ENCODE measurements around the gene OTUD4. TPM values are rescaled to one million over a fixed set of nuclear protein-coding genes. Genes with fewer than 3 reads are reported as not detected.

The OTUD4 gene
- total and polyA plus RNA-seq, 4 donors: 5.3 to 27.5 (median 11.6) TPM

- H3K4me1 ChIP-seq (ENCODE audit: control insufficient read depth in 4 of 4, insufficient read depth in 4 of 4, low read length in 3 of 4): no peaks in the 10 kb centered on the region
- DNase-seq (ENCODE audit: low spot score): peak; percentile 39
- no peaks in the 10 kb centered on the region for H3K9me3 ChIP-seq (ENCODE audit: control insufficient read depth in 4 of 4, low read length in 3 of 4)
- H3K27ac ChIP-seq (ENCODE audit: low read depth in 1 of 2, low read length in 2 of 2): no peak overlapping the region
- H3K36me3 ChIP-seq (ENCODE audit: control insufficient read depth in 4 of 4, insufficient read depth in 3 of 4, low read depth in 1 of 4, low read length in 3 of 4): no peaks in the 10 kb centered on the region
- TF ChIP-seq CTCF (IDR thresholded peaks at IDR 0.05; ENCODE audit: low read depth, low read length, missing input control) (no peak), TAF1 (conservative IDR thresholded peaks at IDR 0.05) (no peak)
- no peak overlapping the region for H3K4me3 ChIP-seq (ENCODE audit: low read depth in 1 of 3, low read length in 3 of 3)
- H3K9ac ChIP-seq (ENCODE audit: low read depth in 1 of 2, low read length in 2 of 2): no peak overlapping the region
- H3K27me3 ChIP-seq (ENCODE audit: control insufficient read depth in 4 of 4, insufficient read depth in 4 of 4, low read length in 3 of 4): no peaks in the 10 kb centered on the region
- 90% methylated on average over 6 of the region's 6 CpGs for WGBS
Measured at GRCh38 chr4:145199051-145199716, 18.8 kb upstream of the OTUD4 start.

- Histone ChIP-seq H3K9me3 (ENCODE audit: control insufficient read depth in 4 of 4, low read length in 3 of 4) (no peaks in the 10 kb centered on the region), H3K27ac (ENCODE audit: low read depth in 1 of 2, low read length in 2 of 2) (no peak overlapping the region), H3K27me3 (ENCODE audit: control insufficient read depth in 4 of 4, insufficient read depth in 4 of 4, low read length in 3 of 4) (no peaks in the 10 kb centered on the region), H3K4me3 (ENCODE audit: low read depth in 1 of 3, low read length in 3 of 3) (no peak overlapping the region), H3K36me3 (ENCODE audit: control insufficient read depth in 4 of 4, insufficient read depth in 3 of 4, low read depth in 1 of 4, low read length in 3 of 4) (no peaks in the 10 kb centered on the region), H3K9ac (ENCODE audit: low read depth in 1 of 2, low read length in 2 of 2) (no peak overlapping the region), H3K4me1 (ENCODE audit: control insufficient read depth in 4 of 4, insufficient read depth in 4 of 4, low read length in 3 of 4) (no peaks in the 10 kb centered on the region)
- WGBS: 73% methylated on average over 3 of the region's 3 CpGs
- no peak for DNase-seq (ENCODE audit: low spot score)
- no peak for TF ChIP-seq FOXA1 (IDR thresholded peaks at IDR 0.05)
- TF ChIP-seq FOXA2 (IDR thresholded peaks at IDR 0.05): no peak
- no peak for TF ChIP-seq TAF1 (conservative IDR thresholded peaks at IDR 0.05)
- TF ChIP-seq ATF3 (IDR thresholded peaks at IDR 0.05): no peak
- no peak for TF ChIP-seq EGR1 (IDR thresholded peaks at IDR 0.05; ENCODE audit: low read depth in 2 of 2)
- no peak for TF ChIP-seq REST (IDR thresholded peaks at IDR 0.05)
- no peak for TF ChIP-seq NR2F2 (IDR thresholded peaks at IDR 0.05)
- no peak for TF ChIP-seq GABPA (IDR thresholded peaks at IDR 0.05 in 1 of 2, conservative IDR thresholded peaks at IDR 0.05 in 1 of 2)
- TF ChIP-seq JUND (IDR thresholded peaks at IDR 0.05): no peak
- TF ChIP-seq RXRA (IDR thresholded peaks at IDR 0.05): no peak
- TF ChIP-seq CTCF (IDR thresholded peaks at IDR 0.05; ENCODE audit: low read depth, low read length, missing input control): no peak
- no peak for TF ChIP-seq RAD21 (IDR thresholded peaks at IDR 0.05)
Measured at GRCh38 chr4:145196747-145197146, 16.4 kb upstream of the OTUD4 start.
